Islet precursor cell (in vitro differentiated cells): ENCODE results near the gene CD4.
"Not testable (repeated sequence)": the region's sequence is repeated elsewhere in the genome, so short reads cannot be mapped to it uniquely, and the experiment has no call there.

ENCODE experiments used
- DNase-seq: peaks from one replicate; pipeline ENCODE4 v3.0.0-alpha.2; 2018

The CD4 gene

DNA sequence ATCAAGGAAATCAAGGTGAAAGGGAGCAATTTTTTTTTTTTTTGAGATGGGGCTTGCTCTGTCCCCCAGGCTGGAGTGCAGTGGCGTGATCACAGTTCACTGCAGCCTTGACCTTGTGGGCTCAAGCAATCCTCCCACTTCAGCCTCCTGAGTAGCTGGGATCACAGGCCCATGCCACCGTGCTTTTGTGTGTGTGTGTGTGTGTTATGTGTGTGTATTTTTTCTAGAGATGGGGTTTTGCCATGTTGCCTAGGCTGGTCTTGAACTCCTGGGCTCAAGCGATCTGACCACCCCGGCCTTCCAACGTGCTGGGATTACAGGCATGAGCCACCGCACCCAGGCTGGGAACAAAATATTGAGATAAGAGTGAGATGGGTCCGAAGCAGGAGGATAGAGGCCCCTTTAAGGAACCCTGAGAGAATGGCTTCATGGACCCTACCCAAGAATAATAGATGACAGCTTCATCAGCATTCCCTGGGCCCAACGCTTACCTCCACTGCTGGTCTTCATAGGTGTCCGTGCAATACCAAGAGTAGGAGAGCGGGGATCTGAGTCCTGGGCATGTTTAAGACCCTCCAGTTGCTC is 60.7 kb downstream of the CD4 start:
- DNase-seq = no peak

DNA sequence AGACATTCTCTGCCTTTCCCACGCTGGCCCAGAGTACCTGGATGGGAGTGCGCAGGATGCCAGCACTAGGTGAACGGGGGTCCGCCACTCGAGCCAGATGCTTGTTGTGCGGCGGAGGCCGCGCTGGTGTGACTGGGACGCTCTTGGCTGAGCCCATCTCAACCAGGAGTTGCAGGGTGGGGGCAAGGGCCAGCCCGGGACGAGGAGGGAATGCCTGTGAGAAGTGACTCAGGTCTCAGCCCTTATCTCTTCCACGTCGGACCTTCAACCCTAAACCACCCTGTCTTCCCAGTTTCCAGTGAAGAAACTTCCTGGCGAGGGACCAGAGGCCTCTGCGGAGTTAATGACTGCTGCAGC is 61.4 kb downstream of the CD4 start:
- no peak for DNase-seq

DNA sequence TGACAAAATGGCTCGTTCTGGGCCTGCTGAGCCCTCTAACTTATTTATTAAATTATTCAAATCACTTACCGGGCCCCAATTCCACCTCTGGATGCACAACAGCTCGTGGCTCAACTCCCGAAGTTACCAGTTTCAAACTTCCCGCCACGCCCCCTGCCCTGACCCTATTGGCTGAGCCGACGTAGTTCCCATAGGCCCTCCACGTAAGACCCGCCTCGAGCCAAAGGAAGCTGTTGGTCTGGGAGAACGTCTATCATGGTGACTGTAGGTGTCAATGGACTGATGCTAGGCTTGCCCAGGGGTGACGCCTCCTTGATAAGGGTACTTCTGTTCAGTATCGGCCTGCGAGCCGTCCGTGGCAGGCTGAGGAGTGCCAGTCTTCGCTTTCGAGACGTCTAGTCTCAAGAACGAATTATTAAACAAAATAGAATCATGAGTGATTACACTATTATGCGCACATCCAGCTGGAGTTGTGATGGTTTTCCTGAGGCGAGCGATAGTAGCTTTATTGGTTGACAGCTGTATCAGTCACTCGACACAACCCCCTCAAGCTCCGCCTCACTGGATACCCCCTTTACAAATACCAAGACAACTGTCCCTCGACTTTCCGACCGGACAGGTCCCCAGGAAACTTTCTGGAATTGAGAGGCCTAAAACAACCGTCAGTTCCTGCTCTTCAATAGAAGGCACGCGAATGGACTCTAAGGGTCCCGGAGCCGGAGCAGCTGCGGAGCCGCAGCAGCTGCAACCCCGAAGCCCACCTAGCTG is 62.0 kb downstream of the CD4 start, which contains the start of gene CDCA3:
CDCA3 (minus strand) TSS at position 134 of the 768 bp plus-strand sequence. CDS start 334 bp downstream, outside the sequence.
- DNase-seq = peak; percentile 99

DNA sequence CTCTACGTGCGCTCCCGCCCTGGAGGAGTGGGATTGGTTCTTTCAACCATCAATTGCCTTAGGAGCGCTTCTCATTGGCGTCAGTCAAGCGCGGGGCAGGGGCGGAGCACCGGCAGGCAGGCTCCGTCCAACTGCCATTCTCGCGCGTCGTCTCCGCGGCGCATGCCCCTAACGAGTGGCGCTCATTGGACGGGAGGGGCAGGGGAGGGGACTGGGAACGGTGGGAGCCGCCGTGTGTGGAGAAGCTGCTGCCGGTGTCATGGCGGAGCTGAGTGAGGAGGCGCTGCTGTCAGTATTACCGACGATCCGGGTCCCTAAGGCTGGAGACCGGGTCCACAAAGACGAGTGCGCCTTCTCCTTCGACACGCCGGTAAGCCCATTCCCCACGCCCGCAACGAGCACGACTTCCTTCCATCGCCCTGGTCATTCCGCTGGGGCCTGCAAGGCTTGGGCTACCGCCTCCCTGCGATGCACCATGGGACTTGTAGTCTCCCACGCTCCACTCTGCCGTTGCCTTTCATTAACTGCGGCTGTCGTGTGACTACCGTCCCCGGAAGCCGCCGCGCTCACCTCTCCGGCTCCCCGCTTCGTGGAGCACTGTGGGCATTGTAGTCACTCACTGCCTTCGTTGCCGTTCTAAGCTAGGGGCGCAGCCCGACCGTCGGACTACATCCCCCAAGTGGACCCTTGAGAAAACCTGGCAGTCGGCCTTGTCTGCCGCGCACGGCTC is 62.8 kb downstream of the CD4 start, which contains the start of gene USP5:
USP5 (plus strand) TSS at position 230 of the 730 bp plus-strand sequence; CDS start at position 260, 30 bp downstream.
- DNase-seq = peak; percentile 100

DNA sequence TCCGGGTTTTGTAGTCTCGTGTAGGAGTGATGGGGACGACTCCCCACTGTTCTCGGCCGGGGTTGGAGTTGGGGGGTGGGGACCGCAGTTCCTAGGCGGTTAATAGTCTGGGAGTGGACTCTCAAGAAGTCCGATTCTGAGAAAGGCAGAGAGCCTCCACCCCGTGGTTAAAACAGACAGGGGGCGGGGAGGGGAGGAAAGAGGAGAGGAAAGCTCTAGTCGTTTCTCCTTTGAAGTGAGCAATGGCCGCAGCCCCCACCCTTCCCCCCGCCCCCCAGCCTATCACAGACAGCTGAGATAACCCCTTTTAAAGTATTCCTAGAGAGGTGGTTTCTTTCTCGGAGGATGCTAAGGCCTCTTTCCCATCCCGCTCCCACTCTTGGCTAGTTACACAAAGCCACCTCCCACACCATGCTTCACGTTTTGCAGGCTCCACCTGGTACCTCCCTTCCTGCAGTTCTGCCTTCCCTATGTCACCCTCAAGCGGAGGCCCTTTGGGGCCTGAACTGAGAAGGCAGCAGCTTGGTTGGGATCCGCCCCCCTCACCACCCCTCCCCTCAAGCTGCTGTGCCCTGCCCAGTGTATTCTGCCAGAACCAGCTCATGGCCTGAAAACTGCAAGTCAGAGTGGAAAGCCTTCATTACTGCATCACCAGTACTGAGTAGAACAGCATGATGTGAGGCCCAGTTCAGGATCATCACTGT is 63.5 kb downstream of the CD4 start:
- DNase-seq = peak; percentile 89

GRCh38 chr12:6853626-6854025 is 64.3 kb downstream of the CD4 start:
- DNase-seq = no peak

DNA sequence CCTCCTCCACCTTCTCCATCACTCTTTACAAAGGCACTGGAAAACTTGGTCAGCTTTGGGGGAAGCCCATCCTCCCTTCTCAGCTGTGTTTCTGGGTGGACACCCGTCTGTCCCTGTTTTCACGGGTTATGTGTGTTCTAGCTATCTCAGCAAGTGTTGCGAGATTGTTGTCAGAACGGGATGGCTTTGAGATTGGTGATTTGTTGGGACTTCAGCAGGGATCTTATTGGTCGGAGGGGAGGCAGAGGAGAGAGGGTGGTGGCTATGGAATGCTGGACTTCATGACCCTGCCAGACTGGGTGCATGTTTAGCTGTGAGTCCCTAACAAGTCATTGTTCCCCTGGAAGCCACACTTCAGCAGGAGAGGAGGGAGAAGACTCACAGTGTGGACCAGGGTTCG is 64.7 kb downstream of the CD4 start:
- no peak for DNase-seq

- no peak for DNase-seq
Observed at GRCh38 chr12:6855322-6855721, 66.0 kb downstream of the CD4 start.

DNA sequence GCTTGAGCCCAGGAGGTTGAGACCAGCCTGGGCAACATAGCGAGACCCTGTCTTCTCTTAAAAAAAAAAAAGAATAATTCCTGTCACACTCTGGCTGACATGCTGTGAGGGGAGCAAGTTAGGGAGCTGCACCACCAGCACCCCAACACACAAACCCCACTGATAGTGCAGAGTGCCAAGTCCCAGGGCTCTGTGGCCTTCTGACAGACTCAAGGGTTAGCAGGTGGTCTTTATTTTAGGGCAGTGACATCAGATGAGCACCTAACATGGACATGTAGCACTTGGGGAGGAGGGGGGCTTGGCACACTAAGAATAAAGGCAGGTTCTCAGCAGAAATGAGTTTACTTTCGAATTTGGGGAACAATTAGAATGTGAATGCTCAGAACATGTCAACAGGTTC is 69.5 kb downstream of the CD4 start:
- no peak for DNase-seq

- peak; percentile 38 for DNase-seq
Observed at GRCh38 chr12:6860116-6860515, 70.8 kb downstream of the CD4 start.

- no peak for DNase-seq
Observed at GRCh38 chr12:6860942-6861341, 71.6 kb downstream of the CD4 start.

GRCh38 chr12:6861391-6861790 is 72.1 kb downstream of the CD4 start:
- peak; percentile 57 for DNase-seq

GRCh38 chr12:6863033-6863432 is 73.7 kb downstream of the CD4 start:
- DNase-seq = peak; percentile 47

DNA sequence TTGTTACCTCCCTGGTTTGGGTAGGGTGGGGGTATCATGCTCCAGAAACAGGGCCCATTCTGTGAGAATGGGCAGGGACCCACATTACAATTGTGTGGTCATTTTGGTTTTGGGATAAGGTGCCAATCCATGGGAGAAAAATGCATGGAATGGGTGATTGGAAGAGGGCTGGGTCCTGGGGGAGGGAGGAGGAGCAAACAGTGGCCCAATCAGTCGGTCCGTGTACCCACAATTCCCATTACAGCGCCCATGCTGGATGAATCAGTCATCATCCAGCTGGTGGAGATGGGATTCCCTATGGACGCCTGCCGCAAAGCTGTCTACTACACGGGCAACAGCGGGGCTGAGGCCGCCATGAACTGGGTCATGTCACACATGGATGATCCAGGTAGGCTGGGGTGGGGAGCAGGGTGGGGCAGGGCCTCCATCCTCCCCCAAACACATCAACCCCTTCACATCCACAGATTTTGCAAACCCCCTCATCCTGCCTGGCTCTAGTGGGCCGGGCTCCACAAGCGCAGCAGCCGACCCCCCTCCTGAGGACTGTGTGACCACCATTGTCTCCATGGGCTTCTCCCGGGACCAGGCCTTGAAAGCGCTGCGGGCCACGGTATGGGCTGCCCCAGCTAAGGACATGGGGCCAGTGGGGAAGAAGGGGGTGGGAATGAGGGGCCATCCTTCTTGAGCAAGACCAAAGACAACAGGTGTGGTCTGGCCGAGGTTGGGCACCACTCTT is 74.4 kb downstream of the CD4 start:
- DNase-seq = peak; percentile 45

- not testable (repeated sequence) for DNase-seq
Observed at GRCh38 chr12:6865307-6865706, 76.0 kb downstream of the CD4 start.

DNA sequence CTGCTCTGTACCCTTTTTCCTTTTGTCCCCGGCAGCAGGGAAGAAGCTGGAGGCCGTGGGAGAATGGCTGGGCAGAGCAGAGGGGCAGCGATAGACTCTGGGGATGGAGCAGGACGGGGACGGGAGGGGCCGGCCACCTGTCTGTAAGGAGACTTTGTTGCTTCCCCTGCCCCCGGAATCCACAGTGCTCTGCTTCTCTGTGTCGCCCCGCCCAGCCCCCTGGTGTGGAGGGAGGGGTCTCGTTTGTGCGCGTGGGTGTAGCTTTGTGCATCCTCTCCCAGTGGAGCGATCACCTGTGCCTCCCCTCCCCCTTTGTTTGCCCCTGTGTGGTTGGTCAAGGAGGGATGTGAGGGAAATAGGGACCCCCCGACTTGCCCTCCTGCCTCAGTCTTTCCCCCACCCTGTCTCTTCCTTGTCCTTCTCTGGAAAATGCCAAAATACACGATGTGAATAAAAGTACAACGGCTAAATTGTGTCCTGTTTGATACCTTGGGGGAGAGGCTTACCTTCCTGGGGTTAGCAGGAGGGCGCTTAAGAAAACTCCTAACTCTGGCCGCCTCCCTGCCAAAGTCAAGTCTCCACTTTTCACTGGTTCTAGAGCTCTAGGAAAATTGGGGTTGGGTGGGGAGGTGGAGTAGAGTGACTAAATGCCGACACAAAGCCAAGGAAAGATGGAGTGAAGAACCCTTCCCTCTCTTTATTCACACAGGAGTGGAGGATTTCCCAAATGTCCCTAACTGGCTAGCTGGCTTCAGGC is 77.0 kb downstream of the CD4 start:
- no peak for DNase-seq

GRCh38 chr12:6866920-6867412 is 77.6 kb downstream of the CD4 start:
- no peak for DNase-seq

- peak; percentile 94 for DNase-seq
Observed at GRCh38 chr12:6867413-6868210, 78.3 kb downstream of the CD4 start, which contains the start of gene TPI1. TSS of gene TPI1 (plus strand) at chr12:6867531. CDS start at chr12:6867567, 36 bp downstream.

- DNase-seq = no peak
Observed at GRCh38 chr12:6868211-6869048, 79.1 kb downstream of the CD4 start.
